Peyer's patch (tissue), 4 donors: ENCODE results near the gene NUSAP1. TPM values are rescaled to one million over a fixed set of nuclear protein-coding genes. Genes with fewer than 3 reads are reported as not detected.

Experiments used
- DNase-seq, 3 donors: peaks; one replicate each; pipeline ENCODE4 v3.0.0-alpha.2; 2017 to 2019
- H3K27ac ChIP-seq, 4 donors: fragments of 200-600 bp; sonication (generic); one replicate each; pipeline ENCODE4 v1.5.1; 2016 to 2019
- H3K27me3 ChIP-seq, 2 donors: fragments of 200-600 bp; sonication (generic); one replicate each; pipeline ENCODE4 v1.5.1; 2019
- H3K36me3 ChIP-seq, 3 donors: fragments of 200-600 bp; sonication (generic); one replicate each; pipeline ENCODE4 v1.5.1; 2016 to 2019
- H3K4me1 ChIP-seq, 4 donors: fragments of 200-600 bp; sonication (generic); one replicate each; pipeline ENCODE4 v1.5.1; 2016 to 2019
- H3K4me3 ChIP-seq, 4 donors: fragments of 200-600 bp; sonication (generic); 1 replicate in 3 of 4; 2 replicates in 1 of 4; pipeline ENCODE4 v1.5.1; 2016 to 2019; ENCODE audit warnings: mild to moderate bottlenecking in 1 of 4
- H3K9me3 ChIP-seq, 4 donors: fragments of 200-600 bp; sonication (generic); one replicate each; pipeline ENCODE4 v1.5.1; 2016 to 2019; ENCODE audit warnings: mild to moderate bottlenecking in 1 of 4
- POLR2A ChIP-seq, 2 donors: fragments of 450-650 bp; IDR thresholded peaks; one replicate each; pipeline ENCODE4 v1.5.1; 2017; ENCODE audit warnings: antibody characterized with exemption in 2 of 2, mild to moderate bottlenecking in 2 of 2, moderate library complexity in 2 of 2
- total RNA-seq, 4 donors: library from RNA; depleted of rRNA; stranded (reverse); fragments of >200 nt; gene quantifications; one replicate each; pipeline ENCODE4 v1.1.0, GENCODE V29; 2016
- TF ChIP-seq, protein P1 (sequence below), 6 experiments: fragments of 450-650 bp in 4 of 6; fragments of 200-600 bp in 2 of 6; sonication (generic) in 1 of 6; IDR thresholded peaks; one replicate each; pipeline ENCODE4 v1.5.1; 2017 to 2019; ENCODE audit warnings: antibody characterized with exemption in 6 of 6, mild to moderate bottlenecking in 3 of 6, moderate library complexity in 1 of 6

NUSAP1 gene
- total RNA-seq, 4 donors from 2014 or later, result 7.9 to 95.7 (median 14.6) TPM

DNA sequence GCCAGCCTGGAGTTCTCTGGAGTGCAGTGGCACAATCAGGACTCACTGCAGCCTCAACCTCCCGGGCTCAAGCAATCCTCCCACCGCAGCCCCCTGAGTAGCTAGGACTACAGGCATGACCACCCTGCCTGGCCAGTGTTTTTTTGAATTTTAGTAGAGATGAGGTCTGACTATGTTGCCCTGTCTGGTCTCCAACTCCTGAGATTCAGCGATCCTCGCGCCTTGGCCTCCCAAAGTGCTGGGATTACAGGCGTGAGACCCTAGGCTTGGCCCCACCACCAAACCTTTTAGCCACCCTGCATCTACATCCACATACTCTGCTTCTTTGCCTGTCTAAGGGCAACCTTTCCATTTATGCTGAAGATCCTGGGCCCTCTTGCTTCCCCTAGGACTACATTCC, 4.4 kb downstream of the NUSAP1 start:
- no peak for TF ChIP-seq POLR2A (IDR thresholded peaks at IDR 0.05)
- TF ChIP-seq, protein P1, sequence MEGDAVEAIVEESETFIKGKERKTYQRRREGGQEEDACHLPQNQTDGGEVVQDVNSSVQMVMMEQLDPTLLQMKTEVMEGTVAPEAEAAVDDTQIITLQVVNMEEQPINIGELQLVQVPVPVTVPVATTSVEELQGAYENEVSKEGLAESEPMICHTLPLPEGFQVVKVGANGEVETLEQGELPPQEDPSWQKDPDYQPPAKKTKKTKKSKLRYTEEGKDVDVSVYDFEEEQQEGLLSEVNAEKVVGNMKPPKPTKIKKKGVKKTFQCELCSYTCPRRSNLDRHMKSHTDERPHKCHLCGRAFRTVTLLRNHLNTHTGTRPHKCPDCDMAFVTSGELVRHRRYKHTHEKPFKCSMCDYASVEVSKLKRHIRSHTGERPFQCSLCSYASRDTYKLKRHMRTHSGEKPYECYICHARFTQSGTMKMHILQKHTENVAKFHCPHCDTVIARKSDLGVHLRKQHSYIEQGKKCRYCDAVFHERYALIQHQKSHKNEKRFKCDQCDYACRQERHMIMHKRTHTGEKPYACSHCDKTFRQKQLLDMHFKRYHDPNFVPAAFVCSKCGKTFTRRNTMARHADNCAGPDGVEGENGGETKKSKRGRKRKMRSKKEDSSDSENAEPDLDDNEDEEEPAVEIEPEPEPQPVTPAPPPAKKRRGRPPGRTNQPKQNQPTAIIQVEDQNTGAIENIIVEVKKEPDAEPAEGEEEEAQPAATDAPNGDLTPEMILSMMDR (IDR thresholded peaks at IDR 0.05), result no peak
- no peak overlapping the region for H3K27ac ChIP-seq
- H3K36me3 ChIP-seq, result no peaks in the 10 kb centered on the region
- H3K4me3 ChIP-seq, result no peak overlapping the region
- peaks cover 0 to 4% (median under 1%) of the 10 kb centered on the region in 4 donors for H3K4me1 ChIP-seq
- no peaks in the 10 kb centered on the region for H3K27me3 ChIP-seq
- DNase-seq, result no peak
- no peaks in the 10 kb centered on the region for H3K9me3 ChIP-seq

DNA sequence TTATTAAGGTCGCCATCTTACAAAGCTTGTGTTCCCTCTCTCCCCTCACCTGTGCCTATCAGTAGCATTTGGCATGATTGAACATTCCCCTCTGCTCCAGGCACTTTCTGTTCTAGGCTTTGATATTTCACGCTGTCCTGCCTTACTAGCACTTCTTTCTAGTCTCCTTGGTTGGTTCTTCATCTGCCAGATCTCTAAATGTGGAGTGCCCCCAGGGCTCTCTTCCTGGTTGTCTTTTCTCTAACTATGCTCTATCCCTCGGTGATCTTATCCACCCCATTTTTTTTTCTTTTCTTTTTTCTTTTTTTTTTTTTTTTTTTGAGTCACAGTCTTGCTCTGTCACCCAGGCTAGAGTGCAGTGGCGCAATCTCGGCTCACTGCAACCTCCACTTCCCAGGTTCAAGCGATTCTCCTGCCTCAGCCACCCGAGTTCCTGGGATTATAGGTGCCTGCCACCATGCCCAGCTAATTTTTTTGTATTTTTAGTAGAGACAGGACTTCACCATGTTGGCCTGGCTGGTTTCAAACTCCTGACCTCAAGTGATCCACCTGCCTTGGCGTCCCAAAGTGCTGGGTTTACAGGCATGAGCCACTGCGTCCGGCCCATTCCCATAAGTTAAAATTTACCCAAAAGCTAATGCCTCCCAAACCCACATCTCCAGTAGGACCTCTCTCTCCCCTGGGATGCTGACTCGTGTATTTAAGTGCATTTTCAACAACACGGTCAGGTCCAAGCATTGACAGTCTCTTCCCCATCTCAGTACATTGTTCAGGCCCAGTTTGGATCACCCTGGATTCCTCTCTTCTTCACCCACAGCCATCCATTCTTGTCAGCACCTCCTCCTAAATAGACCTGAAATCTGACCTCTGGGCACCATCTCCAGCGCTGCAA, 5.2 kb downstream of the NUSAP1 start:
- no peak for DNase-seq
- no peak for TF ChIP-seq POLR2A (IDR thresholded peaks at IDR 0.05)
- TF ChIP-seq, protein P1 (IDR thresholded peaks at IDR 0.05), result no peak

DNA sequence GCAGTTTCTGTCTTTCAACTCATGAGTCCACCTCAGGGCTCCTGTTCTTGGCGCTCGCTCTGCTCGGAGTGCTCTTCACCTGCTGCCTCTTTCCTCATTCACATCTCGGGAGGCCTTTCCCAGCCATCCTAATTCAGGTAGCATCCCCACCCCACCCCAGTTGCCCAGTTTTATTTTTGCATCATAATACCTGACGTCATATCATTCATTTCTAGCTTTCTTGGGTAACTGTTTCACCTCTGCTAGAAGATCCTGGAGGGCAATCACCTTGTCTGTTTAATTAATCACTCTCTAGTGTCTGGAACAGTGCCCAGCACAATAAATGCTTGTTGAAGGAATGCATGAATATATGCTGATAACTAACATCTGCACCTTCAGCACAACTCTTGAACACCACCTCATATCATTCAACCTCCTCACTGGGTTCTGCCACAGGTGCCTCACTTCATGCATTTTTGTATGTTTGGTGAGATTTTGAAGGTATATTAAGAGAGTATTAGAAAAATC, 7.6 kb downstream of the NUSAP1 start:
- no peak overlapping the region for H3K27ac ChIP-seq
- no peaks in the 10 kb centered on the region for H3K9me3 ChIP-seq
- DNase-seq, result peak in 1 of 3 donors; percentile 54
- no peaks in the 10 kb centered on the region for H3K27me3 ChIP-seq
- no peaks in the 10 kb centered on the region for H3K36me3 ChIP-seq
- TF ChIP-seq POLR2A (IDR thresholded peaks at IDR 0.05), result no peak
- TF ChIP-seq, protein P1 (IDR thresholded peaks at IDR 0.05), result no peak
- H3K4me1 ChIP-seq, result no peaks in the 10 kb centered on the region
- H3K4me3 ChIP-seq, result no peak overlapping the region

More for the DNA sequence above, 5.2 kb downstream of the NUSAP1 start:
- no peaks in the 10 kb centered on the region for H3K27me3 ChIP-seq
- H3K36me3 ChIP-seq, result no peaks in the 10 kb centered on the region
- no peak overlapping the region for H3K4me3 ChIP-seq
- no peak overlapping the region for H3K27ac ChIP-seq
- no peaks in the 10 kb centered on the region for H3K9me3 ChIP-seq
- H3K4me1 ChIP-seq, result peaks cover 0 to 4% (median 0%) of the 10 kb centered on the region in 4 donors

DNA sequence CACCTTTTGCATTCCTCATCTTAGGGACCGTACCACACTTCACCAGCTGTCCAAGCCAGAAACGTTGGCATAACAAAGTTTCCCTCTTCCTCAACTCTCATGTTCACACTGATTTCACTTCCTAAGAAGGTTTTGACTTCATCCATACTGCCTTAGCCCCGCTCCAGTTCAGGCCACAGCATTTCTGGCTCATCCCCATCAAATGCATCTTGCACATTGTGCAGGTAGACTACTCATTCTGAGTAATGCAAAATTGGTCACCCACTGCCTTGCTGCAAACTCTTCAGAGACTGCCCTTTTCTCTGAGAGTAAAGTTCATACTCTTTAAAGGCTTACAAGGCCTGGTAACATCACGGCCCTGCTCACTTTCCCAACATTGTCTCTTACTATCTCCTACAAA, 8.8 kb downstream of the NUSAP1 start:
- no peak overlapping the region for H3K4me3 ChIP-seq
- no peak for DNase-seq
- H3K36me3 ChIP-seq, result no peaks in the 10 kb centered on the region
- no peaks in the 10 kb centered on the region for H3K27me3 ChIP-seq
- H3K4me1 ChIP-seq, result no peaks in the 10 kb centered on the region
- no peaks in the 10 kb centered on the region for H3K9me3 ChIP-seq
- no peak overlapping the region for H3K27ac ChIP-seq
- TF ChIP-seq, protein P1 (IDR thresholded peaks at IDR 0.05), result no peak
- TF ChIP-seq POLR2A (IDR thresholded peaks at IDR 0.05), result no peak

DNA sequence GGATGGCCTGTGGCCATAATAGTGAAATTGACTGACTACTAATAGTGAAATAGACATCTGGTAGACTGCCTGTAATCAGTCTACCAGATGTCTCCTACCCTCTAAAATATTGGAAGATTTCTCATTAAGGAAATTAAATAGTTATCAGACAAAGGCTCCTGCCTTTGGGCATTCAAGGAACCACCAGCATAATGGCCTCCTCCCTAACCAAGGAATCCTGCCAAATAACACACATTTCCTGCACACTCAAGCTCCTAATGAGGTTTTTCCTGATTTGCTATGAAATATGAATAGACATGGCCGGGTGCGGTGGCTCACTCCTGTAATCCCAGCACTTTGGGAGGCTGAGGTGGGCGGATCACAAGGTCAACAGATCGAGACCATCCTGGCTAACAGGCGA, 14.6 kb downstream of the NUSAP1 start:
- Histone ChIP-seq H3K27ac (no peak overlapping the region), H3K4me1 (no peaks in the 10 kb centered on the region), H3K27me3 (no peaks in the 10 kb centered on the region), H3K4me3 (no peak overlapping the region), H3K36me3 (no peaks in the 10 kb centered on the region), H3K9me3 (no peaks in the 10 kb centered on the region)
- TF ChIP-seq POLR2A (IDR thresholded peaks at IDR 0.05), result no peak
- TF ChIP-seq, protein P1 (IDR thresholded peaks at IDR 0.05), result no peak
- no peak for DNase-seq
